D721Med (cell line): ENCODE results near the gene HS6ST3.

Source experiments
- DNase-seq: peaks from one replicate; pipeline ENCODE4 v3.0.0; 2011; ENCODE audit warnings: low spot score; ENCODE audit not compliant: insufficient read length
- FAIRE-seq: peaks from 2 replicates; lab custom pipeline; 2011; peaks lifted over from hg19 to GRCh38; lab: Jason Lieb, UNC
- TF ChIP-seq, protein P1 (sequence below): IDR thresholded peaks from 2 replicates; pipeline ENCODE4 v1.5.1; 2012; ENCODE audit warnings: mild to moderate bottlenecking, control low read depth; ENCODE audit not compliant: insufficient read depth; ENCODE audit errors: missing control alignments

The HS6ST3 gene

DNA sequence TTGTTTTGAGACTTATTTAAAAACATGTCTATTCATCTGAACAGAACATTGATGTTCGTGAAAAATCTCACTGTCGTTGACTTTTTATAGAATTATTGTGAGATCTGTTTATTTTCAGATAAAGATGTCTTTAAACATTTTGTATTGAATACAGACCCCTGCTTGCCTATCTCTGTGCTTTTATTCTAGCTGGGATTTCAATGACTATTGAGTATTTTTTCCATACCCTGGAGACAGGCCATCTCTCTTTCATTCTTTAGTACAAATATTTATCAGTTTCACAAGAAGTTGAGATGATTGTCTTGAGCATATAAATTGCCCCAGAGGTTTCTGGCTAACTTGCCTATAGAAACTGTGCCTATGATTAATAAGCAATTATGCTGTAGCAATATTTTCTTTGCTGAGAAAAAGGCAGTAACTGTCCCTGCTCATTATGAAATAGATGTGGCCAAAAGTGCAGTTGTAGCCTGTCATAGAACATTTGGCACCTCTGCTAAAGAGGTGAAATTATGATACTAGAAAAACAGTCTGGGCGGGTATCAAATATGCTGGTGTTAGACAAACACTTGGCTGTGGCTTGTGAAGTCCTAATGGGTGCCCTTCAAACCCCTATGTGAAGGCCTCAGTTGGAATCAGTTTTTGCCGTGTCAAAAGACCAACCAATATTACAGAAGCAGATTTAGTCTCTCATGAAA, 360.6 kb downstream of the HS6ST3 start:
- FAIRE-seq = no peak
- TF ChIP-seq, protein P1, sequence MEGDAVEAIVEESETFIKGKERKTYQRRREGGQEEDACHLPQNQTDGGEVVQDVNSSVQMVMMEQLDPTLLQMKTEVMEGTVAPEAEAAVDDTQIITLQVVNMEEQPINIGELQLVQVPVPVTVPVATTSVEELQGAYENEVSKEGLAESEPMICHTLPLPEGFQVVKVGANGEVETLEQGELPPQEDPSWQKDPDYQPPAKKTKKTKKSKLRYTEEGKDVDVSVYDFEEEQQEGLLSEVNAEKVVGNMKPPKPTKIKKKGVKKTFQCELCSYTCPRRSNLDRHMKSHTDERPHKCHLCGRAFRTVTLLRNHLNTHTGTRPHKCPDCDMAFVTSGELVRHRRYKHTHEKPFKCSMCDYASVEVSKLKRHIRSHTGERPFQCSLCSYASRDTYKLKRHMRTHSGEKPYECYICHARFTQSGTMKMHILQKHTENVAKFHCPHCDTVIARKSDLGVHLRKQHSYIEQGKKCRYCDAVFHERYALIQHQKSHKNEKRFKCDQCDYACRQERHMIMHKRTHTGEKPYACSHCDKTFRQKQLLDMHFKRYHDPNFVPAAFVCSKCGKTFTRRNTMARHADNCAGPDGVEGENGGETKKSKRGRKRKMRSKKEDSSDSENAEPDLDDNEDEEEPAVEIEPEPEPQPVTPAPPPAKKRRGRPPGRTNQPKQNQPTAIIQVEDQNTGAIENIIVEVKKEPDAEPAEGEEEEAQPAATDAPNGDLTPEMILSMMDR = no peak

DNA sequence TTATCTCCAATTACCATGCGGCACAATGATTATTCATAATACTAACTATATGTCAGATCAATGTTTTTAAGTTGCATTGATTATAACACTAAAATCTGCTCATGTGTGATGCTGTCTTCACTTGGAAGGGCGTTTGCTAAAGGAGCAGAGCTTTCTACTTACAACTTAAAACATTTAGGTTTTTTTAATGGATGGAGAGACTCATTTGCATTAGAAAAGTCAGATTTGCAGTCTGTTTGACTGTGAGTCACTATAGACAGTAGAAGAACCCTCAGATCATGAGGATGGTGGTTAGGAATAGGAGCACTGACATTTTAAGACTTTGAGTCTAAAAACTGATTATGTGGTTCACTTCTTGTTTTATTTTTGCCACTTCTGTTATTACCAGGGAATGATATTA, 364.6 kb downstream of the HS6ST3 start:
- TF ChIP-seq, protein P1 = no peak
- no peak for FAIRE-seq
- no peak for DNase-seq

More for the DNA sequence above, 360.6 kb downstream of the HS6ST3 start:
- DNase-seq = no peak

DNA sequence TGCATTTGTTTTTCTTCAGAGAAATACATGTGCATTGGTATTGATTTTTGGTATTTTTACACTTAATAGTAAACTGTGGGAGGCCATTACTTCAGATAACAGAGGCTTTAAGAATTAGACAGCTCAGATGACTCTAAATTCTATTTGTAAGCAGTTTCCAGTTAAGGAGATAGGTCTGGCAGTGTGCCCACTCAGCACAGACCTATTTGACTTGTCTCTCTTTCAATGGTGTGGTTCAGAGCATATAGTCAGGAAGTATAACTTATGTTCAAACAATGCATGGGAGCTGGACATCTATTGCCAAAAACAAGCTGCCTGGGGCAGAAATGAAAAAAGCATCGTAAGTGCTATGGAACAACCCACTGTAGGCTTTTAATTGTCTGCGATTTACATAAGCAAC, 370.7 kb downstream of the HS6ST3 start:
- DNase-seq (no peak), FAIRE-seq (no peak)
- TF ChIP-seq, protein P1 = no peak

DNA sequence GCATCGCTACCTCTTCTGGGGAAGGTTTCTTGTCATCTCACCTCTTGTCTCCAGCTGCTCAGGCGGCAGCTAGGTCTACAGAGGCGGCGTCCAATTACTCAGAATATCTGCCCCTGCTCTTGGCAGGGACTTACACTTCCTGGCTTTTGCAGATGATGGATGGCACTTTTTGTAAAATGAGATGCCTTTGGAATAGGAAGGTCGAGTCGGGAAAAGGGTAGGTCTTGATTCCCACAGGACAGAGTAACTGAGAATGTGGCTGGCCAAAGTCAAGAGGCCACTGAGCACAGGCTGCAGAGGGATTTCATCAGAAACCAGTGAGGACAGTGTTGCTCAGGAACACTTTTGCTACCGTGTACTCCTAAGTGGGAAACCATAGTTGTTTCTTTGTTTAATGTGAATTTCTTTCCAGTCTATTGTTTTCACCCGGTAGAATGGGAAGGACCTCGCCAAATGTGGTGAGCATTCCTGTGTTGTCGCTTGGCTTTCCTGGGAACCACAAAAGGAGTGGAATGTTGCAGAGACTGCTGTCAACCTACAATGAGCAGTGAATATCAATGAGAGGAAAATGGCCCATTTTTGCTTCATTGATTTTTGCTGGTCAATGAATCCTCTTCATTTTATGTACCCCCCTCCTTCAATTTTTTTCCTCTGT, 383.7 kb downstream of the HS6ST3 start:
- DNase-seq (no peak), FAIRE-seq (no peak)
- TF ChIP-seq, protein P1 = no peak

DNA sequence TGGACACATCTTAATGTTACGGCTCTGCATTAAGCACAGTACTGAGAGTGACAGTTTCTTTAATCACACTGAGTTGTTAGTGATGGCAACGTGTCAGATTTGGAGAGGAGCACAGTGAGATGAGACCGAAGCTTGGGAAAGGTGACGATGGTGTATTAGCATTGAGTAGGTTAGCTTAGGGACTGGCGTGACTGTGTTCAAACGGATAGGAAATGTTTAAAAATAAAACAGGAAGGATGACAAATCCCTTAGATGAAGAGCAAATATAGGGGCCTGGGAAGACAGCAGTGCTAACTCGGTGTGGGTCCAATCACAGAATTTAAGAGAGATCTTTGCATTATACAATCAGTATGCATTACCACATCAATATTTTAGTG, 384.3 kb downstream of the HS6ST3 start:
- TF ChIP-seq, protein P1 = no peak
- FAIRE-seq (no peak), DNase-seq (no peak)

DNA sequence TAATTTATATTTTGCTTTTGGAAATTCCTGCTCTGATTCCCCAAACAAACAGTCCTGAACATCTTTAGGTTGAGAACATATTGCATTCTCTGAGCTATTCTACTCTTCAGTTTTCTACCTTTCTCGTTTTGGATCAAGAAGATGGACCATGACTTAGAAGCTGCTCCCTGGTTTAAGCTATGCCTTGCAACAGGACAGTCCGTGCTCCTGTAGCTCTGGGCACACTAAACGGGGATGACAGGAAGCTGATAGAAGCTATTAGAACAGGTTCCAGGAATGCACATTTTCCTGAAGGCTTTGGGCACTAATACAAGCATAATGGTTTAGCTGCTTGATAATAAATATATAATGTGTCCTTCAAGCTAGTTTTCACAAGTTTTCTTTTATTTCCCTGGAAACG, 385.2 kb downstream of the HS6ST3 start:
- FAIRE-seq = no peak
- DNase-seq = no peak
- TF ChIP-seq, protein P1 = no peak

DNA sequence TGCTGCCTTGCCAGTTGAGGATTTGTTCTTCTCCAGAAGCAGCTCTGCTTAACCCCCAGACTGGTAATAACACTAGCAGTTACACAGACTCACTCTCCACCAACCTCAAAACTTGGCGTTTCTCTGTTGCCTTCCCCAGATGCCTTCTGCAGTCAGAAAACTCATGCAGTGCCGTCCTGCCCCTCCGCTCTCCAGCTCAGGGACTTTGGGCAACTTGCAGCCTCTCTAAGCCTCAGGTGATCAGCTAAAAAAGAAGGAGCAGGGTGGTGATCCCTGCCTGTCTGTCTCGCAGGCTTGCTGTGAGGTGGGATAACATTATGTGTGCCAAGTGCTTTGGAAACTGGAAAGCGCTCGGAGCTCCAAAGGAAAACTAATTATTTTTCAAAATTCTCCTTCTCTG, 391.6 kb downstream of the HS6ST3 start:
- DNase-seq (no peak), FAIRE-seq (no peak)
- TF ChIP-seq, protein P1 = no peak
